GM06990 (cell line): ENCODE results near the gene CD96.

ENCODE experiments used
- DNase-seq: peaks from one replicate; pipeline ENCODE4 v3.0.0-alpha.2; 2011; ENCODE audit not compliant: insufficient read length; ENCODE audit errors: extremely low read depth
- H3K27me3 ChIP-seq: replicated peaks from 2 replicates; pipeline ENCODE4 v1.6.0; 2011; ENCODE audit warnings: low read length; ENCODE audit not compliant: control insufficient read depth, insufficient read depth
- H3K36me3 ChIP-seq: 2 replicates; pipeline ENCODE4 v1.5.1; 2011; ENCODE audit warnings: low read length; ENCODE audit not compliant: control insufficient read depth, insufficient read depth
- H3K4me3 ChIP-seq: replicated peaks from 2 replicates; pipeline ENCODE4 v1.5.1; 2011; ENCODE audit warnings: low read depth, mild to moderate bottlenecking, control low read depth, low read length
- CTCF ChIP-seq: IDR thresholded peaks from 2 replicates; pipeline ENCODE4 v1.5.1; 2011; ENCODE audit warnings: low read length, control low read depth, mild to moderate bottlenecking, inconsistent platforms; ENCODE audit not compliant: insufficient read depth, poor library complexity, severe bottlenecking

CD96 gene

GRCh38 chr3:111695636-111696117 is 153.7 kb downstream of the CD96 start:
- DNase-seq, result no peak
- no peak for TF ChIP-seq CTCF

GRCh38 chr3:111700054-111700453 is 158.1 kb downstream of the CD96 start:
- TF ChIP-seq CTCF, result no peak
- DNase-seq, result no peak
- H3K27me3 ChIP-seq, result no peaks in the 10 kb centered on the region
- H3K36me3 ChIP-seq, result no peaks in the 10 kb centered on the region
- H3K4me3 ChIP-seq, result no peak overlapping the region

More at GRCh38 chr3:111695636-111696117, 153.7 kb downstream of the CD96 start:
- no peaks in the 10 kb centered on the region for H3K27me3 ChIP-seq
- no peaks in the 10 kb centered on the region for H3K36me3 ChIP-seq
- H3K4me3 ChIP-seq, result no peak overlapping the region

- no peak for TF ChIP-seq CTCF
- Histone ChIP-seq H3K4me3 (no peak overlapping the region), H3K36me3 (no peaks in the 10 kb centered on the region), H3K27me3 (no peaks in the 10 kb centered on the region)
- DNase-seq, result no peak
Observed at GRCh38 chr3:111701292-111701906, 159.4 kb downstream of the CD96 start.
